Measurements from ENCODE around the gene RTL1.
A peak's percentile ranks its signal among the peaks of the same experiment; 100 is the strongest.

Gene RTL1

DNA sequence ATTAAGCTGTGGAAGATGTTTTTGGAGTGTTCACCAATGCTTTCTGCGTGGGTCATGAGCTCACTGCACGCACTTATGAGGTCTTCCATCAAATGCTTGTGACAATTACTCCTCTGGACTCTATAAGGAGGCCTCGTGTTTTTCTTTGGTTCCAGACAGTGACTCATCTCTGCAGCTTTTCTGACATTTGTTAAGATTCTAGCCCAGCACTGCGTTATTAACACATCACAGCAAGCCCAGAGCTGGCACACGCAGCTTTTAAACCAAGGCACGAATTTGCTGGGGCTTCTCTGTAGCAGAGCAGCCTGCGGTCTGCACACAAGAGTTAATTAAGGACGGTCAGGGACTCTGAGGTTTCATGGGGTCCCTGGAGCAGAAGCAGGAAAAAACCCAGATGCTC, 60.7 kb downstream of the RTL1 start:
- Histone ChIP-seq H3K27ac (peak overlapping the region; percentile 25; the same call in 1 of the 2 replicates), H3K4me3 (peak overlapping the region; percentile 15; the same call in 1 of the 2 replicates), H3K36me3 (no peaks in the 10 kb centered on the region), H3K9ac (peak overlapping the region; percentile 49; the same call in 1 of the 2 replicates), H3K9me3 (no peaks in the 10 kb centered on the region), H3K4me2 (peak overlapping the region; percentile 89), H3K4me1 (peaks cover 52% of the 10 kb centered on the region), H3K27me3 (no peaks in the 10 kb centered on the region), H4K20me1 (no peaks in the 10 kb centered on the region)
- no peak for TF ChIP-seq Cebpa-rat (IDR thresholded peaks at IDR 0.05)

DNA sequence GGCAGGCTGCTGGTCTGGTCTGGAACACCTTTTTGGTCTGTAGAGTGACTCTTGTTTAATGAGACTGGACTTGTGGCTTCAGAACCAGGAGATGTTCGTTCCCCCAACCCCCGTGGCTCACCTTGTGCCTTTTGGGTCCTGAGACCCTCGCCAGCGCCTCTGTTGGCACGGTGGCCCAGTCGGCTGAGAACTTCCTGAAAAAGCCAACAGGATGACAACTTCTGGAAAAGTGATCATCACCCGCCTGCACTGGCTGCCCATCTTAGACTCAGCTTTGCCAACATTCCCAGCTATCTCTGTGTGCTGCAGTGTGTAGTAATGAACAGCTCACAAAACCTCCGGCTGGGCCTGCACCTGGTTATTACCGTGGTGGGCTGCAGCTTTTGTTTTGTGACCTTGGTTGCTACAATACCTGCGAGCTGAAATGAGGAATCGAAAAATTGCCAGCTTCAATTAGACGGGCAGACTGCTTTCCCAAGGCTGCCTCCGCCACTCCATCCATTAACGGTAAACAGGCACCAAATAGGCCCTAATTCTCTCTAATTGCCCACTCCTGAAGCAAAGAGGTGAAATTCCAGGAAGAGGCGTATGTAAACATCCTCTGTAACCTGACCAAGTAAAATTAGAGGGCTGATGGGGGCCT, 61.6 kb downstream of the RTL1 start:
- Histone ChIP-seq H3K4me3 (no peak overlapping the region), H3K9ac (no peak overlapping the region), H3K4me2 (peak overlapping the region; percentile 89), H3K4me1 (peaks cover 52% of the 10 kb centered on the region), H3K9me3 (no peaks in the 10 kb centered on the region), H3K27me3 (no peaks in the 10 kb centered on the region), H3K36me3 (no peaks in the 10 kb centered on the region), H4K20me1 (no peaks in the 10 kb centered on the region), H3K27ac (no peak overlapping the region)
- TF ChIP-seq Cebpa-rat (IDR thresholded peaks at IDR 0.05), result no peak

DNA sequence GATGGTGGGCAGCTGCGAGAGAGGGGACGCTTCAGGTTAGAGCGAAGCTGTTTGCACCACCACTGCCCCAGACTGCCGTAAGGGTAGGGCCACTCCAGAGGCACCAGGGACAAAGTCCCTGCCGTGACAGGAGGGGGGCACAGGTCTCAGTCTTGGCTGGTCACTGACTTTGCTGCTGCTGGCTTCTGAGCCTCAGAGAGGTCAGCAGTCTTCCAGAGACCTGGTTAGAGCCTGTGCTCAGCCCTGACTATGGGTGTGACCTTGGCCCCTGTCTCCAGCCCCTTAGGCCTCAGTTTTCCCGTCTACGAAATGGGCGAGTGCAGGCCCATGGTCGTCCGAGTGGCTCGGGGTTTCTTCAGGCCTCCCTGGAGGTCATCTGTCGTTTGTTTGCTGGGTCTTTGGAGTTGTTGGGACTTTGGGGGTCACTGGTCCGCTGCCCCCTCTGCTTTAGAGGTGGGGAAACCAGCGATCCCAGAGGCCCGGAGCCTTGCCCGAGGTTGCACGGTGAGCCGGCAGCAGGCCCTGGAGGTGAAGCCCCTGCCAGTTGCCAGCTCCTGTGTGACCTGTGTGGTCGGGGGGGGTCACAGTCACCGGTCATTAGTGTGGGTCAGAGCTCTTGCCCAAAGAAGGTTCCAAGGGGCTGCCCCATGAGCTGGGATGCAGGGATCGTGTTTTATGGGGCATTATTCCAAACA, 62.3 kb downstream of the RTL1 start:
- Histone ChIP-seq H3K4me1 (peaks cover 58% of the 10 kb centered on the region), H3K9ac (no peak overlapping the region), H3K27ac (no peak overlapping the region), H3K9me3 (no peaks in the 10 kb centered on the region), H3K4me2 (peak overlapping the region; percentile 89), H4K20me1 (no peaks in the 10 kb centered on the region), H3K4me3 (no peak overlapping the region), H3K36me3 (no peaks in the 10 kb centered on the region), H3K27me3 (no peaks in the 10 kb centered on the region)
- TF ChIP-seq Cebpa-rat (IDR thresholded peaks at IDR 0.05), result no peak

DNA sequence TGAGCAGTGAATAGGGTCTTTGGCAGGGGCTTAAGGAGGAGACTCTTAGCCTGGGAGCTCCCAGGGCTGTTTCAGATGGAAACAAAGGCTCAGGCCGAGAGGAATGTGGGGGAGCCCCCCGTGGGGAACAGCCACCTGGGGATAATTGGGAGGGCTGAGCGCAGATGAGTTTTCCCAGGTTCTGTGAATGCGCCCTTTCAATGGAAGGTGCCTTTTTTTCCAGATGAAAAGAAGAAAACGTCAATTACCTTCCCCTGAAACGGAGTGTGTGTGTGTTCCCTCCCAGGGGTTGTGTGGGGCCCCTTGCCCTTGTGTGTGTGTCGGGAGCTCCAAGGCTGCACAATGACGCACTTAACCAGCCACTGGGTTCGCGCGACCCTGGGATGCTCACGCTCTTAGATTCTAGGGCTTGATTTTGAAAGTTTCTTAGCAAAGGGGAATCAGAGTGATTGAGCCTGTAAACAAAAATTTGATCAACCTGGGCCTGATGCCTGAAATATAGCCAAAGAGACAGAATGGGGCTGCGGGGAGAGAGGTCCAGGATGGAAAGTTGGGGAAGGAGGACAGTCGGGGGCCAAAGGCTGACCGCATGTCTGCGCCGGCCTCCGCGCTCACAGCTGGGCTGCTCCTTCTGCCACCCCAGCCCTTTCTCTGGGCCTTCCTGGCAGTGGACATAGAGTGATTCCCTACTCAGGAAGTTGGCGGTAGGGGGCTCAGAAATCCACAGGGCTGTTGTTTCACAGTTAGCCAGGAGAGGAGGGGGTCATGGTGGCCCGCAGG, 63.0 kb downstream of the RTL1 start:
- Histone ChIP-seq H3K27ac (no peak overlapping the region), H3K36me3 (no peaks in the 10 kb centered on the region), H3K4me2 (no peak overlapping the region), H3K9ac (no peak overlapping the region), H3K9me3 (no peaks in the 10 kb centered on the region), H3K4me1 (peaks cover 65% of the 10 kb centered on the region), H3K4me3 (no peak overlapping the region), H4K20me1 (no peaks in the 10 kb centered on the region), H3K27me3 (no peaks in the 10 kb centered on the region)
- TF ChIP-seq Cebpa-rat (IDR thresholded peaks at IDR 0.05), result no peak

DNA sequence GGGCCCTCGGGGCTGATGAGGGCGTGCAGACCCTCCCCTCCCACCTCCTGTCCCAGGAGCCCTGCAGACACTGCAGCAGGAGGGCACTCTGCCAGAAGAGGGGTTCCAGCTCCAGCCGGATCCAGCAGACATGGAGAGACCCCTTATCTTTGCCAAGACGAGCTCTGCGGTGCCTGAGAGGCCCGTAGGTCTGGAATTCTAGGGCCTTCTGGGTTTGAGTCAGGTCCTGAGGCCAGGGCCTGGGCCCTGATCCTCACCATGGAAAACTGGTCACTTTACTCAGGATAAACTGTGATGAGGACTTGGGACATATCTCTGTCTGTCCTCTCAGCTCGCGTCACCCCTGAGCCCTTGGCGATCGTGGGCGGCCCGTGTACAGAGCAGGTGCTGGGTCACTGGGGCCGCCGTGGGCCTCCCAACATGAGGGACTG, 63.8 kb downstream of the RTL1 start:
- Histone ChIP-seq H3K4me3 (no peak overlapping the region), H3K27me3 (no peaks in the 10 kb centered on the region; the same call in 1 of the 2 replicates), H3K4me2 (no peak overlapping the region), H3K9me3 (no peaks in the 10 kb centered on the region), H4K20me1 (no peaks in the 10 kb centered on the region), H3K36me3 (no peaks in the 10 kb centered on the region), H3K4me1 (peaks cover 73% of the 10 kb centered on the region), H3K9ac (no peak overlapping the region), H3K27ac (no peak overlapping the region)
- no peak for TF ChIP-seq Cebpa-rat (IDR thresholded peaks at IDR 0.05)

DNA sequence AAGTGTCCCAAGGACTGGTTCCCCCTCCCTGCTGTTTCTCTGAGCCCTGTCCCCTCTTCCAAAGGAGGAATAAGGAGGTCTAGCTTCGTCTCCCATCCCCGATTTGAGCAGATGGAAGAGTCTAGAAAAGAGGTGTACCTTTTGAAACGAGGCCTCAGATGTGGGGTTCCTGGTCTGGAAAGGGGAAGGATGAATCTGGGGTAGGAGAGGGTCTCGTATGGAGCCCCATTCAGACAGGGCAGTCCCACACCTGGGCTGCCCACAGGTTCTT, 64.3 kb downstream of the RTL1 start:
- H3K4me3 ChIP-seq, result no peak overlapping the region
- H3K27ac ChIP-seq, result no peak overlapping the region
- H3K36me3 ChIP-seq, result no peaks in the 10 kb centered on the region
- no peaks in the 10 kb centered on the region for H4K20me1 ChIP-seq
- no peak for TF ChIP-seq Cebpa-rat (IDR thresholded peaks at IDR 0.05)
- H3K4me2 ChIP-seq, result no peak overlapping the region
- peaks cover 73% of the 10 kb centered on the region for H3K4me1 ChIP-seq
- no peaks in the 10 kb centered on the region for H3K9me3 ChIP-seq
- H3K27me3 ChIP-seq, result no peaks in the 10 kb centered on the region; the same call in 1 of the 2 replicates
- no peak overlapping the region for H3K9ac ChIP-seq

DNA sequence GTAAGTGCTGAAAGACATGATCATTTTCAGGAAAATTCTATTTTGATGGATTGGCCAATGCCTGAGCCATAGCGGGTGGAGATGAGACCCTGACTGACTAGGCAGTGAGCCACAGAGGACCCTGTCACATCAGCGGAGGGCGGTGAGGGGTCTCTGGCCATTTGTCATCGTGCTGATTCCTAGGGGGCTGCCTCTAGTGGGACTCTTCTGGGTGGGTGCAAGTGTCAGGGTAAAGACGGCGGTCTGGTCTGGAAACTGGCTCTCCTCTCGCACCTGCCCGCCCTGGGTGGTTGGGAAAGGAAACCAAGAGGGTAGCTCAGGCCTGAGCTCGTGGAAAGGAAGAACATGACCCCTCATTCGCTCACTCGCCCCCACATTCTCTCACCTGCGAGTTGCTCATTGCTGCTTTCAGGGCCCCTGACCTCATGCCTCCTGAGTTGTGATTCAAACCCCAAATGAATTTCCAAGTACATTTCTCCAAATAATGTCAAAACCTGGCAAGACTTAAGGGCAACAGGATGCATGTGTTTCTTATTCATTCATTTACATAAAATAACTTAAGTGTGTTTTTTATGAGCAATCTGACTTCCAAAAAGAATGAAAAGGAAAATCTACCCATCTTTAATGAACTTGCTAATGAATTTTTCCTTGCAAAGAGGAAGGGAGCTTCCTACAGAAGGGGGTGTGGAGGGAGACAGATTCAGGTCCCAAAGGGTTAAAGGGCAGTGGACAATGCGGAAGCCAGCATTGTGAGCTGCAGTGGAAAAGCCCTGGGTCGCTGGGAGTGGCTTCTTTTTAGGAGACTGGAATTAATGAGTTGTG, 64.8 kb downstream of the RTL1 start:
- H3K4me3 ChIP-seq, result no peak overlapping the region
- H3K9me3 ChIP-seq, result no peaks in the 10 kb centered on the region
- H3K36me3 ChIP-seq, result no peaks in the 10 kb centered on the region
- H3K4me1 ChIP-seq, result peaks cover 67% of the 10 kb centered on the region
- no peaks in the 10 kb centered on the region; the same call in 1 of the 2 replicates for H3K27me3 ChIP-seq
- H3K27ac ChIP-seq, result no peak overlapping the region
- no peaks in the 10 kb centered on the region for H4K20me1 ChIP-seq
- no peak overlapping the region for H3K9ac ChIP-seq
- TF ChIP-seq Cebpa-rat (IDR thresholded peaks at IDR 0.05), result no peak
- H3K4me2 ChIP-seq, result no peak overlapping the region; the same call in 1 of the 2 replicates

DNA sequence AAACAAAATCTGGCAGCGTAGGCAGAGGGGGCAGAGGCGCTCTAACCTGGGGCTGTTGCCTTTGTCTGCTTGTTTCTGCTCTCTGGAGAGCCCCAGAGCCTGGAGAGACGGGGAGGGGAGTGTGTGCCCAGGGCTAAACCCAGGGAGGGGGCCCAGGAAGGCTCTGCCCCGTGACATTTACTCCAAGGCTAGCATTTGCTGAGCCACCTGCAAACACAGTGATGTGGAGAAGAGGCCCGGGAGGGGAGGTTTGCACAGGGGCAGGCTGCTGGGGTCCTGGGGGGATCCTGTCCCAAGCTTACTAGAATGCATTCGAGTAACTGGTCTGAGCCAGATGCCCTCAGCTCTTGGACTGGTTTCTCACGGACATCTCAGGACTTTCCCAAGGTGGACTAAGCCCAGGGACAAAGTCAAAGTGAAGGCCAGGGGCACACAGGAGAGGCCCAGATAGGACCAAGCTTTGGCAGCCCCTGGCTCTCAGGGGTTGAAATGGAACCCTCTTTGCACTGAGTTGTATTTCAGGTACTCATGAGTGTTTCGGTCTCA, 65.6 kb downstream of the RTL1 start:
- TF ChIP-seq Cebpa-rat (IDR thresholded peaks at IDR 0.05), result no peak
- H4K20me1 ChIP-seq, result no peaks in the 10 kb centered on the region
- H3K4me3 ChIP-seq, result no peak overlapping the region
- no peaks in the 10 kb centered on the region; the same call in 1 of the 2 replicates for H3K27me3 ChIP-seq
- no peak overlapping the region for H3K9ac ChIP-seq
- H3K4me2 ChIP-seq, result peak overlapping the region; percentile 87
- peaks cover 59% of the 10 kb centered on the region for H3K4me1 ChIP-seq
- no peaks in the 10 kb centered on the region for H3K36me3 ChIP-seq
- no peak overlapping the region for H3K27ac ChIP-seq
- H3K9me3 ChIP-seq, result no peaks in the 10 kb centered on the region
